Sigmoid colon (tissue), 4 donors: ENCODE measurements around the gene NDEL1.

Experiments used
- CTCF ChIP-seq, 4 experiments: fragments of 450-650 bp in 3 of 4; fragments of 200-600 bp in 1 of 4; IDR thresholded peaks; one replicate each; pipeline ENCODE4 v1.5.1; 2016 to 2019; ENCODE audit warnings: antibody characterized with exemption in 4 of 4, mild to moderate bottlenecking in 3 of 4, moderate library complexity in 2 of 4
- POLR2A ChIP-seq, 2 donors: fragments of 450-650 bp; IDR thresholded peaks; one replicate each; pipeline ENCODE4 v1.6.1; 2016; ENCODE audit warnings: antibody characterized with exemption in 2 of 2, mild to moderate bottlenecking in 2 of 2, moderate library complexity in 2 of 2
- POLR2AphosphoS5 ChIP-seq, 4 donors: sonication (generic); formaldehyde crosslinking; IDR thresholded peaks; one replicate each; pipeline ENCODE4 v1.6.1; 2017; ENCODE audit warnings: antibody characterized with exemption in 4 of 4

- TF ChIP-seq CTCF (IDR thresholded peaks at IDR 0.05) (no peak), POLR2A (IDR thresholded peaks at IDR 0.05) (no peak), POLR2AphosphoS5 (IDR thresholded peaks at IDR 0.05) (no peak)
Measured at GRCh38 chr17:8419305-8419704, 16.4 kb upstream of the NDEL1 start.
